Uterus (tissue), 2 donors: ENCODE measurements around the gene ARHGAP10.

Source experiments
- CTCF ChIP-seq, 4 experiments: fragments of 200-600 bp in 2 of 4; fragments of 450-650 bp in 2 of 4; sonication (generic) in 2 of 4; IDR thresholded peaks; one replicate each; pipeline ENCODE4 v1.5.1; 2016 to 2019; ENCODE audit warnings: antibody characterized with exemption in 4 of 4, mild to moderate bottlenecking in 2 of 4, moderate library complexity in 1 of 4
- POLR2A ChIP-seq, 2 donors: fragments of 450-650 bp; IDR thresholded peaks; one replicate each; pipeline ENCODE4 v1.6.1; 2016; ENCODE audit warnings: antibody characterized with exemption in 2 of 2, mild to moderate bottlenecking in 1 of 2, moderate library complexity in 1 of 2

GRCh38 chr4:147941373-147941772 lies 209.5 kb downstream of the ARHGAP10 start:
- TF ChIP-seq POLR2A (IDR thresholded peaks at IDR 0.05): no peak
- TF ChIP-seq CTCF (IDR thresholded peaks at IDR 0.05): no peak
